Measurements from ENCODE around the gene PKDREJ.

- TF ChIP-seq POLR2AphosphoS5 (IDR thresholded peaks at IDR 0.05) (no peak), CTCF (IDR thresholded peaks at IDR 0.05) (no peak)
Observed at GRCh38 chr22:46244771-46245170, 18.4 kb downstream of the PKDREJ start.

Data from suprapubic skin (tissue), 3 donors.